NCI-H146 treated with DMSO at 0.1 percent for 48 hours (cell line): Measurements from ENCODE around the gene INO80C.

Experiments
- DNase-seq: peaks from one replicate; lab custom pipeline; 2025; ENCODE audit not compliant: unreplicated experiment; lab: John Stamatoyannopoulos, UW

The INO80C gene, protein sequence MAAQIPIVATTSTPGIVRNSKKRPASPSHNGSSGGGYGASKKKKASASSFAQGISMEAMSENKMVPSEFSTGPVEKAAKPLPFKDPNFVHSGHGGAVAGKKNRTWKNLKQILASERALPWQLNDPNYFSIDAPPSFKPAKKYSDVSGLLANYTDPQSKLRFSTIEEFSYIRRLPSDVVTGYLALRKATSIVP

DNA sequence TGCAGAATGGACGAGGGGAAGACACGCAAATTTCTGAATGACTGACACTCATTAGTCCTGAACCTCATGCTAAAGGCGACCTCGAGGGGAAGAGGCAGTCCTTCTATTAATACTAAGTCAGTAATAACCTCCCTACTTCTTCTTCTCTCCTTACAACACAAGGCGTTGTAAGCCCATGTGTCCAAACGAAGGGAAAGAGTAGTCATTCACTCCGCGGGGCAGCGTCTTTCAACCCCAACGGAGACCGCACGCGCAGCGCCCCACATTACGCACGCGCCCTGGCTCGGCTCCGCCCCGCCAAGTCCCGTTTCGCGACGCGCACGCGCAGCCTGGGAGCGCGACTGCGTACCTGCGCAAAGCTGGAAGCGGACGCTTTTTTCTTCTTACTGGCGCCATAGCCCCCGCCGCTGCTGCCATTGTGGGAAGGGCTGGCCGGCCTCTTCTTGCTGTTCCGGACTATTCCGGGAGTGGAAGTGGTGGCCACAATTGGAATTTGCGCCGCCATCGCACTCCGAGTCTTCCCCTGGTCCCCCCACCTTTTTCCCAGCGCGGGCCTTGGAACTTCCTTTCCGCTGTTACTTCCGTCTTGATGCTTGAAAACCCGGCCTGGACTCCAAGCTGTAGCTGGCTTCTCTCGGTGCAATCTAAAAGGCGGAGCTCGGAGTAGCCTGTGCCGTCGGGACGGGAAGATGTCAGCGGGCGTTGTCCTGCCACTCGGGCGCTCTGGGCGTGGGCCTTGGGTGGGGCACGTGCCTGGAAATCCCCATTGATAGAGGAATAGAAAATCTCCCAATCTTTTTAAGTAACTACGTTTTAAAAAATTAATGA is at the start of gene INO80C:
Gene INO80C, minus strand, starts transcription at position 591 of the 828 bp plus-strand sequence. Its CDS starts 86 bp downstream, at position 505.
- DNase-seq, result peak; percentile 96

DNA sequence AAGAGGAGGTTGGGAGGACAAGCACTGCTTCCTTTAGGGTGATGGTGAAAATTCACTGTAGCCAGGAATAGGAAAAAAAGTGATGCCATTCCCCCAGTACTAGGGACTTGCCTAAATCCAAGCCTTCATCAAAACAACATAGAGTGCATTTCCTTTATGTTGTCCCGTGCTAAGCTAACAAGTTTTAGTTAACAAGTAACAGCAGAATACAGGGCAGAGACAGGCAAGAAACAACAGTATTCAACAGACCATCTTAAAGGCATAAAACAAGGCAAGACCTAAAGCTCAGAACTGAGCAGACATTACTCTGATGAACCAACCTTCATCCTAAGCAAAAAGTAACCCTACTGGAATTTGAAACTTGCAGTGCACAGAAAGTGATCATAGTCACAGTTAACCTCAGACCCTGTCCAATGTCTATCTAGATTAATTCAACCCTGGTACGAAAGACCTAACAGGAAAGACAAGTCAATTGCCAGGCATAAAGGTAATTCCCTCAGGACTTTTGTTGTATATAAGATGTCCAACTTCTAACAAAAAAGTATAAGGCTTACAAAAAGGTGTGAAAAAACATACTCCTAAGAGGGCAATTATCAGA is 49.3 kb upstream of the INO80C start:
- no peak for DNase-seq

DNA sequence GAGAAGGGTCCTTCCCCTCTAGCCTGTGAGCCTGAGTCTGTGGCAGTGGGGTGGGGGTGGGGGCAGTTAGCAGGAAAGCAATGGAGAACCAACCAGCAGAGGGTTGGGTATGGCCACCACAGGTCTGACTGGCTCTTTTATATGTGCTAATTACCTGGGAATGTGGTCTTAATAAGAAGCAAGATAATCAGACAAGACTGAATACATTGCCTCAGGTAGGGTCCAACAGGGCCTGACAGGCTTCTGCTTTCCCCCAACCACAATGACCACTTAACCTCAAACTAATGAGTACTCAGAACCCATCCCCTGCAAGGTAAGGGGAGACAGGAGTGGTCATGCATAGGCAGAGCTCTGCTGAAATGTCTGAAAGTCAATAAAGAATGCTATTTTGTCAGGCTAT is 44.6 kb upstream of the INO80C start:
- DNase-seq, result no peak

DNA sequence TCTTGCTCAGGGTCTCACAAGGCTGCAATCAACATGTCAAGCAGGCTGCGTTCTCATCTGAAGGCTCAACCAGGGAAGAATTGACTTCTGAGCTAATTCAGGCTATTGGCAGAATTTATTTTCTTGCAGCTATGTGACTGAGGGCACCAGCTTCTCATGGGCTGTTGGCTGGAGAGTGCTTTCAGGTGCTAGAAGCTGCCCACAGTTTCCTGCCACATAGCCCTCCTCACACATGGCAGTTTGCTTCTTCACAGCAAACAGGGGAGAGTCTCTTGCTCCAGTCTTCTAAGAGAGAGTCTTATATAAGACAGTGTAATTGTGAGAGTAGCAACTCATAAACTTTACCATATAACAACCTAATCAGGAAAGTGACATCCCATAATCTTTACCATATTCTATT is 37.5 kb upstream of the INO80C start:
- no peak for DNase-seq

DNA sequence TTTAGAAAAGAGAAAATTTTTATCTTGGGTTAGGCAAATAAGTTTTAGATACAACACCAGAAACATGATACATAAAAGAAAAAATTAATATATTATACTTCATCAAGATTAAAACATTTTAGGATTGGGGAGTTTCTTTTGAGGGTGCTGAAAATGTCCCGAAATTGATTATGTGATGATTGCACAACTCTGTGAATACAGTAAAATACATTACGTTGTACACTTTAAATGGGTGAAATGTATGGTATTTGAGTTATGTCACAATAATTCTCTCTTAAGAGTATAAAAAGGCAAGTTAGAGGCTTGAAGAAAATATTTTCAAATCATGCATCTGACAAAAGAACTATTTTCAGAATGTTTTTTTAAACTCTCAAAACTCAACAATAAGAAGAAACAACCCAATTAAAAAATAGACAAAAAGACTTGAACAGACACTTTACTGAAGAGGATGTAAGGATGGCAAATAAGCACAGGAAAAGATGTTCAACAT is 36.2 kb upstream of the INO80C start:
- no peak for DNase-seq

DNA sequence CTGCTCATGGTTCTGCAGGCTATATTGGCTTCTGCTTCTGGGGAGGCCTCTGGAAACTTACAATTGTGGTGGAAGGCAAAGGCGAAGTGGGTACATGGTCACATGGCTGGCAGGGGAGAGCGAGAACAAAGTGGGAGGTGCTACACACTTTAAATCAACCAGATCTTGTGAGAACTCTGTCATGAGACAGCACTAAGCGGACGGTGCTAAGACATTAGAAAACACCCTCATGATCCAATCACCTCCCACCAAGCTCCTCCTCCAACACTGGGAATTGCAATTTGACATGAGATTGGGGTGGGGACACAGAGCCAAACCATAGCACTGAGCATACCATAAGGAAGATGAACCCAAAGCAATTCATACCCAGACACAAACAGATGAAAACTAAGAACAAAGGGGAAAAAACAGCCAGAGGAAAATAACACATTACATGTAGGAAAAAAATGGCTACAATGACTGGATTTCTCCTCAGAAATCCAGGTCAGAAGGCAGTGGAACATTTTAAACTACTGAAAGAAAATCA is 31.1 kb upstream of the INO80C start:
- no peak for DNase-seq

- no peak for DNase-seq
These were observed 28.8 kb upstream of the INO80C start for GRCh38 chr18:35526495-35527059.

DNA sequence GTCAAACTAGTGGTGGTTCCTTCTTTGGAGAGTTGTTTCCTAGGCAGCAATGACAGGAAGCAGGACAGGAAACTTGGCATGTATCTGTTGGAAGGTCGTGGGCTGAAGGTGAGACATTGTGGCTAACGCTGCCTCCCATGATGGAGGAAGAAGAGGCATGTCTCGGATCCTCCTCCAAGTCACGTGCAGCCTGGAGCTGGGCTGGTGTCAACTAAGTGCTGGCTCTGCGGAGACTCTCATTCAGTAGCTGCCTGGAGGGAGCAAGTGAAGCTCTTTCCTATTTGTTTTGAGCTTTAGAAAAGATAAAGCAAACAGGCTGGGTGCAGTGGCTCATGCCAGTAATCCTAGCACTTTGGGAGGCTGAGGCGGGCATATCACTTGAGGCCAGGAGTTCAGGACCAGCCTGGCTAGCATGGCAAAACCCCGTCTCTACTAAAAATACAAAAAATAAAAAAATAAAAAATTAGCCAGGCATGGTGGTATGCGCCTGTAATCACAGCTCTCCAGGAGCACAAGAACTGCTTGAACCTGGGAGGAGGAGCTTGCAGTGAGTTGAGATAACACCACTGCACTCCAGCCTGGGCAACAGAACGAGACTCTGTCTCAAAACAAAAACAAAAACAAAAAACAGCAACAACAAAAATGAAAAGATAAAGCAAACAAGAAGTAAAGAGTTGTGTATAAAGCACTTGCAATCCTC is 28.2 kb upstream of the INO80C start:
- DNase-seq, result no peak

DNA sequence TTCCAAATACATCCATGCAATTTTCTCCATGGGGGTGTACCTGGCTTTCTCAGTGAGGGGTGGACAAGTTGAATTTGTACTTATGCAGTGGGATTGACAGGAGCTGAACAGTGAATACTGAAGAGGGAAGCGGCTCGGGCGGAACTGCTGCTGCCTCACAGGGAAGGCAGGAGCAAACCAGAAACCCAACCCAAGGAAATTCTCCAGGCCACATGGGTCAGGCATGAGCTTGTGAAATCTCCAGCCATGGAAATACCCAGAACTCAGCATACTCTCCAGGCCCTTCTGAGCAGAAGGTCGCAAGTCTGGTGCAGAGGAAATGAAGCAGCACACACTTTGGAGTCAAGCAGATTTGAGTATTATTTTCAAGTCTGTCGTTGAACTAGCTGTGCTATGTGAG is 26.5 kb upstream of the INO80C start:
- no peak for DNase-seq

DNA sequence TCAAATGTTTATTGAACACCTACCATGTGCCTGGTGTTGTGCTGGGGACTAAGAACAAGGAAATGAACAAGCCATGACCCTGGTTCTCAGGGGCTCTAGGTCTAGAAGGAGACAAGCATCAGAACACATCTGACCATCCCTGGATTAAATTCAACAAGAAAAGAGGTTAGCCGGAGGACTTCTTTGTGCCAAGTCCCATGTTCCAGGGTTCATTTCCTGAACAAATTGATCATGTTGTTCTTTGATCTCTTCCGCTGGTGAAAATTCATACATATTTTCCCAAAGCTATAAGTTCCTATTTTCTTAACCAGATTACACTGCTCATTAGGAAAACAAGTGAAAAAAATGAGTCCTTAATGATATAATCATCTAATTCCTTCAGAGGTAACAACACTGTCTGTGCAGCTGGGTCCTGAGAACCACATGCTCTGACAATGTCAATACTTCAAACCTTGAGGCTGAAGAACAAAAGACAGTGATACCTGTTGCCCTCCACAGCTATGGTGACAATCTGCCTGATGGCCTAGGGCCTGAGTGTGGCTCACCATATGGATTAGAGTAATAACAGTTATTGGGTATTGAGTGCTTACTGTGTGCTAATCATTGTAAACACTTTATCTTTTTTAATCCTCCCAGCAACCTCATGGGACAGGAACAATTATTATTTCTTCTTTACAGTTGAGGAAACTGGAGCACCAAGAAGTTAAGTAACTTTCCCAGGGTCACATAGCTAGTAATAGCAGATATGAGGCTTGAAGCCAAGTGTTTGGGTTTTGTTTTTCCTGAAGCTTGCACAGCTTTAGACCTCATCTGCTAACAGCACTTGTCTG is 24.6 kb upstream of the INO80C start:
- no peak for DNase-seq

GRCh38 chr18:35521133-35521532 is 23.4 kb upstream of the INO80C start:
- no peak for DNase-seq

DNA sequence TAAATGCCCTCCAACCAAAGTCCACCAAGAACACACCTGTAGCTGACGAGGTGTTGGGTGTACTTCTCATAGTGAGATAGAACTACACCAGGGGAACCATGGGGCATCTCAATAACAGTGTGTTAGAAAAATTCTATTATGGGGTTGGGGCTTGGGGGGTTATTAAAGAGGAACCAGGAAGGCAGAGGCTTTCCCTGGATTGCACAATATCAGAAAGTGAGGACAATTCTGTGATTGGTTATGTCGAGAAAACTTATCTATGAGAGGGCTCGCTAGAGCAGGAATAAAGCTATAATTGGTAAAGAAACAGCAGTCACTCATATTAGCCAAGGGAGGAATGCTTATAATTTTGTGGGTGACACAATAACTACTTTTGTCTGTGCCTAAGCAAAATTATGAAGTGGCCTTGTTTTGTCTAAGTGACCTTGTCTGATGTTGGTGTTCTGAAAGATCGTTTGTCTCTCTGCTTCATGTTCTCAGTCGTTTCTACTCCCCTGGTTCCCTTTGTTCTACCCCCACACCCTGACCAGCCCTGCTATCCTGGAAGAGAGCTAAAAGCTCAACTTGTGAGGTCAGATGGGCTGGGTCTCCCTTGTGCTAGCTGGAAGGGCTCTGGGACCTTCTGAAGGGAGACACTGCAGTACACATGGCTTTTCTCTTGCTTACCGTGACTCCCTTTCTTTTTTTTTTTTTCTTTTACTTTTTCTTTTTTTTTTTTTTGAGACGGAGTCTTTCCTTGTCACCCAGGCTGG is 21.6 kb upstream of the INO80C start:
- DNase-seq, result no peak

GRCh38 chr18:35517715-35518114 is 20.0 kb upstream of the INO80C start:
- no peak for DNase-seq

- no peak for DNase-seq
These were observed 19.0 kb upstream of the INO80C start for GRCh38 chr18:35516789-35517188.

- no peak for DNase-seq
These were observed 18.6 kb upstream of the INO80C start for GRCh38 chr18:35516351-35516750.

DNA sequence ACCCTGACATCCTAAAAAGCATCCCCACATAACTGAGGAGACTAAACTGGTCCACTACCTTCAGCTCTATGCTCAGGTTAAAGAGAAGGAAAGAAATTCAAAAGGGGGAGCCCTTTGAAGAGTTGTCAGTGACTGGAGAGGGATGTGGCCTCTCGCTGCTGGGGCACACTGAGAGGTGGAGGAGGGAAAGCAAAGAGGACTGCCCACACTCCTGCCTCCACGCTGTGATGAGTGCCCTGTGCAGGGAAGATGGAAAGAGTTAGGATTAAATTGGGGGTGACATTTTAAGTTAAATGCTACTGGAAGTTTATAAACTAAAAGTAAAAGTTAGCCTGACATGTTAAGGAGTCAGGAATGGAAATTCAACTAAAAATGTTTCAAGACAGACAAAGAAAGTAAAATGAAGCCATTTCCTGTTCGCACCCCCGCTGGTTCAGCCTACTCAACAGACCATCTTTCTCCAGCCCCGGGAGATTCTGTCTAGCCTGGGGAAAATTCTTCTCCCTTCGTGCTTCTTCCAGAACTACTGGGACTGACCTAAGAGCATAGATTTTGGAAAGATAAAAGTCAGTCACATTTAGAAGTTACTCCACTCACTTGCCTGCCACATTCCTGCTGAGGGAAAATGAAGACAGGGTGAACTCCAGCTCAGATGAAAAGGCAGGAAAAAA is 17.8 kb upstream of the INO80C start:
- no peak for DNase-seq

DNA sequence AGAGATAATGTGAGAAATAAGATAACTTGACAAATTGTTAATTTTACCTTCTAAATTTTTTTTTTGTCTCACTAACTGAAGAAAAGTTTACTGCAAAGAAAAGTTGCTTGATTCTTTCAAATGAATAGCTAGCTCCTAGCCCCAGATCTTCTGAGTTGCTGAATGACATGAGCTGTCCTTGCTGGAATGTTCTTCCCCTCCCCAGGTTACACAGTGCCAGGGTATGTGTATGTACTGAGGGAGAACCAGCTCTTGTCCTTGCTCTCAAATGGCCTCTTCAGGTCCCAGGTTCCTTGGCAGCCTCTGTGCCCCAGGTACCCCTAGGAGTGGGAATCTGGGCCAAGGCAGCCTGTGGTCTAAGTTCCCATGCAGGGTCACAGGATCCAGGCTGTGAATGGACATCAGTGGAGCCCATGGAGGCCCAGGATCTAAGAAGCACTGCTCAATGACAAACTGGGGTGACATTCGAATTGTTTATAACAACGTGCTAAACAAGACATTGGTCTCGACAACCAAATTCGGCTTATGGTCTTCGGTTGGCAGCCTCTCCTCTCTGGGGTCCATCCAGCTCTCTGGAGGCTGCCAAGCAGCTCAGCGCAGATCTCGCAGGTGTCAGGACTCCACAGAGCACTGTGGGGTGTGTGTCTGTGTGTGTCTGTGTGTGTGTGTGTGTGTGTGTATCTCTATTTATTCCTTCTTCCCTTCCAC is 17.1 kb upstream of the INO80C start:
- no peak for DNase-seq

DNA sequence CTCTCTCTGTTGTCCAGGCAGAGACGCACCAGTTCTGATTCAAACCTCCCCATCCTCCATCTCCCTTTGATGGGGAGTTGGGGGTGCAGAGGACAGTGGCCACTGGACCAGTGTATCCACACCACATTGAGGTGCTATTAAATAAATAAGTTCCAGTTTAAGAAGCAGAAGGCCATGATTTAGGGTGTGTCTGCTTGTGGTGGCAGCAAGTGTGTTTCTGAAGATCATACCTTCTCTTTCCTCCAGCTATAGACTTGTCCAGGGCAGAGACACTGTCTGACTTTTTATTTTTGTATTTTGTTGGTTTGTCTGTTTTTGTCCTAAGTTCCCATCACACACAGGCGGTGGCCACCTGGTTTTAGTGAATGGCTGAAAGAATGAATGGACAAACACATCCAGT is 16.5 kb upstream of the INO80C start:
- no peak for DNase-seq
